ENCODE measurements around the gene CALCB.

DNA sequence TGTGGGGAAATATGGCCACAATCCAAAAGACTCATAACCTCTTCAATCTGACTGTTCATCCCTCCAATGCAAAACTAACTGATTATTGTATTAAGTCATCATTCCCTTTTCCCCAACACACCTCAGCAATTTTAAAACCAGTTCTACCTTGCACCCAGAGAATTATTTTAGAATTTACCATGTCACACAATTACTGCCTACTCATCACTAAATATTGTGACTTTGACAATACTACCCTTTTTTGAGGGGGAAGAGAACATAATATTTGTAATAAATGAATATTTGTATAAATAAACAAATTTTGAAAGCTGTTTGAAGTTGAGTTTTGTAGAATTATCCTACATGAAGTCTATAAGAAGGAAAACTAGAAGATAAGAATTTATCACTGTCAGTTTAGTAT is 28.2 kb upstream of the CALCB start:
- TF ChIP-seq, protein P1, sequence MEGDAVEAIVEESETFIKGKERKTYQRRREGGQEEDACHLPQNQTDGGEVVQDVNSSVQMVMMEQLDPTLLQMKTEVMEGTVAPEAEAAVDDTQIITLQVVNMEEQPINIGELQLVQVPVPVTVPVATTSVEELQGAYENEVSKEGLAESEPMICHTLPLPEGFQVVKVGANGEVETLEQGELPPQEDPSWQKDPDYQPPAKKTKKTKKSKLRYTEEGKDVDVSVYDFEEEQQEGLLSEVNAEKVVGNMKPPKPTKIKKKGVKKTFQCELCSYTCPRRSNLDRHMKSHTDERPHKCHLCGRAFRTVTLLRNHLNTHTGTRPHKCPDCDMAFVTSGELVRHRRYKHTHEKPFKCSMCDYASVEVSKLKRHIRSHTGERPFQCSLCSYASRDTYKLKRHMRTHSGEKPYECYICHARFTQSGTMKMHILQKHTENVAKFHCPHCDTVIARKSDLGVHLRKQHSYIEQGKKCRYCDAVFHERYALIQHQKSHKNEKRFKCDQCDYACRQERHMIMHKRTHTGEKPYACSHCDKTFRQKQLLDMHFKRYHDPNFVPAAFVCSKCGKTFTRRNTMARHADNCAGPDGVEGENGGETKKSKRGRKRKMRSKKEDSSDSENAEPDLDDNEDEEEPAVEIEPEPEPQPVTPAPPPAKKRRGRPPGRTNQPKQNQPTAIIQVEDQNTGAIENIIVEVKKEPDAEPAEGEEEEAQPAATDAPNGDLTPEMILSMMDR (IDR thresholded peaks at IDR 0.05) = no peak
- TF ChIP-seq POLR2A (IDR thresholded peaks at IDR 0.05) (no peak), EP300 (IDR thresholded peaks at IDR 0.05) (no peak), POLR2AphosphoS5 (IDR thresholded peaks at IDR 0.05) (no peak)
